HG02623 (cell line): ENCODE results near the gene NUP98.
"Not testable (repeated sequence)": the region's sequence is repeated elsewhere in the genome, so short reads cannot be mapped to it uniquely, and the experiment has no call there.

Source experiments
- ATAC-seq: cut with Tn5 transposase; IDR thresholded peaks from one replicate; pipeline ENCODE4 v1.9.1; 2021; ENCODE audit warnings: moderate library complexity; ENCODE audit not compliant: unreplicated experiment

The NUP98 gene

DNA sequence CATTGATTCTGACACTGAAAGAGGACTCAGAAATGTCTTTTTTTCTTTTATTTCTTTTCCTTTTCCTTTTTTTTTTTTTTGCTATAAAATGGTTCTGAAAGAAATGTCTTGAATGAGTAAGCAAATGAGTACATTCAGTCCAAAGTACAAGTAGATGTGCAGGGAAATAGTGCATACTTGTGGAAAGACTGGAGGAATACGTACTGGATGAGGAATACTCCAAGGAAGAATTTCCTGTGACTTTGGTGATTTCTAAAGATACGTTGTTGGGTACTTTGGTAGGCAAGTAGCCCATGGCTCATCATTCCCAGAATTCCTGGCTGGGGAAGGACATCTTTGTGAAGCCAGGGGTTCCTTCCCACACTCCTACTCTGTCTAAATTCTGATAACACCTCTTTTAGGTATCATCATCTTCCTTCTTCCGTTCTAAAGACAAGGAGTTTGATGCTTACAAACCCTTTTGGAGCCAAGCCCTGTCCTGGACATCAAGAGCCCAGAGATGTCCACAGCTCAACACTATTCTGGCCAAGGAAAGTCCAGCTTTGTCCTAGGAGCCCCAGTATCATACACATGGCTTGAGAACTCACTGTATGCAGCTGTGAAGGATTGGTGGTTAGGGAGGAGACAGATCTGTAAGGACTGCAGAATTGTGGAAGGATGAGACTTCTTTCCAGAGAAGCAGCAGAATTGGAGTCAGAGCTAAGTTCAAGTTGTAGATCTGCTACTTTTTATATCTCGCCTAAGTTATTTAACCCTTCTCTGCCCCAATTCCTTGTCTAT is 4.8 kb upstream of the NUP98 start:
- no peak for ATAC-seq

DNA sequence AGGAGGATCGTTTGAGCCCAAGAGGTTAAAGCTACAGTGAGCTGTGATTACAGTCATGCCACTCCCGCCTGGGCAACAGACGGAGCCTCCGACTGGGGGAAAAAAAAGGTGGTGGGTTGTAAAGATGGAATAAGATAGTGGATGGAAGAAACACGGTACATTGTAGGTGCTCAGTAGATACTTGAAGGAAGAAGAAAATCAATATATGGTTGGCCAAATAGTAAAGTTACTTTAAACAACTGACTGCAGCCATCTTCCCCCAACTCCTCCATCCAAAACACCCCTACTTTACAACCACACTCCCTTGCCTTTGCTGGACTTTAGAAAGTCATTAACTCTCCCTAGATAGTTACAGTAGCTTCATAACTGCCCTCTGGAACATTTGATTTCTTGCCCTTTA is 2.5 kb upstream of the NUP98 start:
- ATAC-seq: no peak

DNA sequence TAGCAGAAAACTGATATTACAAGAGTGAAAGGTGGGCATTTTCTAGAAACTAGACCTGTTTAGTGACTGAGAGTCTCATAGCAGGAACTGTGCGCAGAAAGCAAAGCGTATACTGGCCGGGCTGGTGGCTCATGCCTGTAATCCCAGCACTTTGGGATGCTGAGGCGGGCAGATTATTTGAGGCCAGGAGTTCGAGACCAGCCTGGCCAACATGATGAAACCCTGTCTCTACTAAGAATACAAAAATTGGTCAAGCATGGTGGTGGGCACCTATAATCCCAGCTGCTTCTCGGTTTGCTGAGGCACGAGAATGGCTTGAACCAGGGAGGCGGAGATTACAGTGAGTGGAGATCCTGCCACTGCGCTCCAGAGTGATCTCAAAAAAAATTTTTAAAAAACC is 1.8 kb upstream of the NUP98 start:
- no peak for ATAC-seq

DNA sequence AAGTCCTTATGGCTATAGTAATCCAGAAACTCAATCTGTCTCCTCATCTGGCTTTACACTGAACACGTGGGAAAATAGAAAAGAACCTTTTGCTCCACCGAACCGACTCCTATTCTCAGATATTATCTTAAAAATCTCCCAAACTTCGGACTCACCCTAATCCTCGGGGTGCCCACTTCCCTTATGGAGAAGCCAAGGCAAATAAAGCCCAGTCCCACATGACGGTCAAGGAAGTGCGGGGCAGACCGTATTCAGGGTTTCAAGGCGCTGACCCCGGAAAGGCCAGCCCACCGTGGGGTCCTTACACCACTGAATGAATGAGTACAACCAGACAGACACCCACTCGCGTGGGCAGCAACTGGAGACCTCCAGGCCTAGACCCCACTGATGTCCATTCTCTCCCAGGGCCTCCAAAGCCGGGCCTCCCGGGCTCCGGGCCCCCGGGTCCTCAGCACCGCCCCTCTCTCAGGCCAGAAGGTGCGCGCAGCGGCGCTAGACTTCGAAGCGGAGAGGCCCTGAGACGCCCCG is 489 bp downstream of the NUP98 start:
- ATAC-seq: peak; percentile 22

DNA sequence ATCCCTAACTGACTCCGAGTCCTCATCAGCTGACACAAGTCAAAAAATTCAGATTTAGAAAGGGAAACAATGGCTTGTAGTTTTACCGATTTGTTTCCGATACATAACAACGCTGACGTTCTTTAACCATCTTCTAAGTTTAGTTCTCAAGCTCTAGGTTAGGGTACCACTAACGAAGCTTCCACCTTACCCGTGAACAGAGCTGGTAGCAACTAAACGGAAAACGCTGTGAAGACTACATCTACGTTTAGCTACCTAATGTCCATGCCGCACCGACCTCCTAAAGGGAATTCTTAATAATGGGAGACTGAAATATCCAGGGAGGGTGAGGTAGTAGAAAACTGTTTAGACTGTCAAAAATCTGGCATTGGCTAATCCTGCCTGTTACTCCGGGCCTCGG is 1.0 kb downstream of the NUP98 start:
- ATAC-seq: no peak

DNA sequence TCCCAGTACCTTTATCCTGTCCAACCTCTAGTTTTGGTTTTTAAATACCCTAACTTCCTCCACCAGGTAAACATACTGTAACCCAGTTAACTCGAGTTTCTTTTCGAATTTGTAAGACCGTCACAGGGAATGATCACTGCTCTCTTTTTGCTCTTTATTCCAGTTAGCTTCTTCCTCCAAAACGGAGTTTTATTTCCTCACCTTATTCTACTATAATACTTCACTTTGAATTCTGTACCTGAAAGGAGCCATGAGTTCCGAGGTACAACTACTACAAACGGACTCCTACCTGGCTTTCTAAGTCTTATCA is 1.4 kb downstream of the NUP98 start:
- no peak for ATAC-seq

DNA sequence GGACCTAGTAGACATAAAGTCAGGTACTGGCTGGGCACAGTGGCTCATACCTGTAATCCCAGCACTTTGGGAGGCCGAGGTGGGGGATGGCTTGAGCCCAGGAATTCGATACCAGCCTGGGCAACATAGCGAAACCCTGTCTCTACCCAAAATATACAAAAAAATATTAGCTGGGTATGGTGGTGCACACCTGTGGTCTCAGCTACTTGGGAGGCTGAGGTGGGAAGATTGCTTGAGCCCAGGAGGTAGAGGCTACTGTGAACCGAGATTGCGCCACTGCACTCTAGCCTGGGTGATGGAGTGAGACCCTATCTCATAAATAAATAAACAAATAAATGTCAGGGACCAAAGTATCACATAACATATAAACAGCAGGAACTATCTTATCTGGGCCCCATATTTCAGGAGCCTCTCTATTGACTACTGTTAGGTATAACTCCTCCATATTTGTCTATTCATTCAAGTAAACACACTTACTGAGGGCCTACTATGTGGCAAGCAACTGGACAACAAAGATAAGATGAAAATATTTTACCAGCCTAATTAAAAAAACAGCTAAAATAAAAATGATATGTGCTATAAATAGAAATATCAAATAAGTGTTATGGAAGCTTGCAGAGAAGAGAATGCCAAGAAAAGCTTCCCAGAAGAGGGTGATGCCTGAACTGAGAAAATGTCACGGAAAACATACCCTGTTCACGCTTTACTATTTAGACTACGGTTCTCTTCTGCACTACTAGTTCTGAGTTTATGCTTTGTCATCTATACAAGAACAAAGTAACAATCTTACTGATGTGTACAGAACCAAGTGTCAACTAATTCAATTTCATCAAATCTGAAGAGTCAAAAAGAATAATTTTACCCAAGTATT is 2.0 kb downstream of the NUP98 start:
- ATAC-seq: no peak

DNA sequence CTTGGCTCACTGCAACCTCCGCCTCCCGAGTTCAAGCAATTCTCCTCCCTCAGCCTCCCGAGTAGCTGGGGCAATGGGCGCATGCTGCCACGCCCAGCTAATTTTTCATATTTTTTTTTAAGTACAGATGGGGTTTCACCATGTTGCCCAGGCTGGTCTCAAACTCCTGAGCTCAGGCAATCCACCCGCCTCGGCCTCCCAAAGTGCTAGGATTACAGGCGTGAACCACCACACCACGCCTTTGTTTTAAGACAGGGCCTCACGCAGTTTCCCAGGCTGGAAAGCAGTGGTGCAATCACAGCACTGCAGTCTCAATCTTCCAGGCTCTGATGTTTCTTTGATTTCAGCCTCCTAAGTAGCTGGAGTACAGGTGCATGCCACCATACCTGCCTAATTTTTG is 3.0 kb downstream of the NUP98 start:
- ATAC-seq: not testable (repeated sequence)

DNA sequence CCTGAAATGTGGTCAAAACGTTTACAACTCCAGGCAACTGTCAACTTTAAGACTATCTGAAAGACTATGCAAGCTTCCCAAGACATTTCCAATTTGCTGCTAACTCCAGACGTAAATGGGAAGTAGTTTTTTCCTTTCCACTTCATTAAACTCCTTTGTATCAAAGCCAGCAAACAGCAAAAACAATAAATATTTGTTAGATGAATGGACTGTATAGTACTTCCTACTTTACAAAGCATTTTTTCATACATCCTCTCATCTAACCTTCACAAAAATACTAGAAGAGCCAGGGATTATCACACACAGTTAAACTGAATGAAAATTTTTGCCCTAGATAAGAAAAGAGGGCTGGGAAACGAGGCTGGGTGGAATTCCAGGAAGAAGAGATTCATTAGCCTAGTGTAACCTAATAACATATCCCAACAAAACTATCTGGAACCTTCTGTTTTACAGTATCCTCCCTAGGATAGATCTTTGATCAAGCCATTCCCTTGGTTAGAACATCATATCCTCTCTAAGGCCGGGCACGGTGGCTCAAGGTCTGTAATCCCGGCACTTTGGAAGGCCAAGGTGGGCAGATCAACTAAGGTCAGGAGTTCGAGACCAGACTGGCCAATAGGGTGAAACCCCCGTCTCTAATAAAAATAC is 10.4 kb downstream of the NUP98 start:
- no peak for ATAC-seq

DNA sequence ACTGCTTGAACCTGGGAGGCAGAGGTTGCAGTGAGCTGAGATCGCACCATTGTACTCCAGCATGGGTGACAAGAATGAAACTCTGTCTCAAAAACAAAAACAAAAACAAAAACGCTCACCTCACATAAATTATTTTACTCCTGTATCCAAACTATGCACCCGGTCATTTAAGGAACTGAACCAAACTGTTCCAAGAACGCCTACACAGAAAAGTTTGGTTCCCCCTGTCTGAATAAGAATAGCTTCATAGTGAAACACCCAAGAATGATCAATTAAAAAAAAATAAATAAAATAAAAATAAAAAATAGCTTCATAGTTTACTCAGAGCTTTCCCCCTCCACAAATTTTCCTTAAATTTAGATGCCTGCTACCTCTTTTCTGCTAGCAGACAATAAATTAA is 13.7 kb downstream of the NUP98 start:
- no peak for ATAC-seq

DNA sequence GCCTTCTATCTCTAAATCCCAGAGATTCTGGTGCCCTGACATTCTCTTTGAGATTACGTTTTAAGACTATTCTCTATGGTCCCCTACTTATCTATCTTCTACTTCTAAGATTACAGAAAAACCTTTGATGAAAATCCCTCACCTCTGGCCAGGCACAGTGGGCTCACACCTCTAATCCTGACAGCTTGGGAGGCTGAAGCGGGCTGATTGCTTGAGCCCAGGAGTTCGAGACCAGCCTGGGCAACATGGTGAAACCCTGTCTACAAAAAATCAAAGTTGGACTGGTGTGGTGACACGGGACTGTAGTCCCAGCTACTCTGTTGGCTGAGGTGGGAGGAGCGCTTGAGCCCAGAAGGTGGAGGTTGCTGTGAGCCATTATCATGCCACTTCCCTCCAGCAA is 14.4 kb downstream of the NUP98 start:
- no peak for ATAC-seq

DNA sequence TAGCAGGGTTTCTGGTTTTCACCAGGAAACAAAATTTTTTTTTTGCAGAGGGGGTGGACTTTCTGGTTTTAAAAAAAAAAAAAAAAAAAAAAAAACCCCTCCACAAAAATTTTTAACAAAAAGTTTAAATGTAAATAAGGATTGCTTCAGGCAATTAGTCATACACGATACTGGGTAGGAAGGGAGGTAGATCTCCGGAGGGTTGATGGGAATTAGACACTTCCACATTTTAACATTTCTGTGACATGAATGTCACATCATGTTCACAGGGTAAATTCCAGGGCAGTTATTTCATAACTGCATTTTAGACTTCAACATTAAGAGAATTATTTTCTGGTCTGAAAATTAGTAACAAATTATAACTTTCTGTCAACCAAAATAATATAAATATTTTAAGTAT is 15.9 kb downstream of the NUP98 start:
- no peak for ATAC-seq

DNA sequence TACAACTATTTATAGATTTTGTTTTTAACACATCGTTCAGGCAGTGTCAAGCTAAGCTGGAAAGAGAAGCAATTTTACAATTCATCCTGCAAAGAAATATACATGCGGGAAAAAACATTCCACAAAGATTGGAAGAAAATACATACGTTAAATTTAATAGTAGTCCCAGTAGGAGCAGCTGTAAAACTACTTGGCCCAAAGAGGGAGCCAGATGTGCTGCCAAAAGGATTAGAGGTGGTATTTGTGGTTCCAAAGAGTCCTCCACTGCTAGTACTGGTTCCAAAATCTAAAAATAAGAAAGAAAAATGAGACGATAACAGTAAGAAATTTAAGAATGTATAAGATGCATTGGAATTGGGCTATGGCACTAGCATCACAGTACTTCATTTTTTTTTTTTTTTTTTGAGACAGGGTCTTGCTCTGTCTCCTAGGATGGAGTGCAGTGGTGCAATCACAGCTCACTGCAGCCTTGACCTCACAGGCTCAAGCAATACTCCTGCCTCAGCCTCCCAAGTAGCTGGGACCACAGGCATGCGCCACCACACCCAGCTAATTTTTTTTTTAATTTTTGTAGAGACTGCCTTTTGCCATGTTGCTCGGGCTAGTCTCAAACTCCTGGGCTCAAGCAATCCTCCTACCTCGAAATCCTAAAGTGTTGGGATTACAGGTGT is 21.5 kb downstream of the NUP98 start:
- no peak for ATAC-seq

DNA sequence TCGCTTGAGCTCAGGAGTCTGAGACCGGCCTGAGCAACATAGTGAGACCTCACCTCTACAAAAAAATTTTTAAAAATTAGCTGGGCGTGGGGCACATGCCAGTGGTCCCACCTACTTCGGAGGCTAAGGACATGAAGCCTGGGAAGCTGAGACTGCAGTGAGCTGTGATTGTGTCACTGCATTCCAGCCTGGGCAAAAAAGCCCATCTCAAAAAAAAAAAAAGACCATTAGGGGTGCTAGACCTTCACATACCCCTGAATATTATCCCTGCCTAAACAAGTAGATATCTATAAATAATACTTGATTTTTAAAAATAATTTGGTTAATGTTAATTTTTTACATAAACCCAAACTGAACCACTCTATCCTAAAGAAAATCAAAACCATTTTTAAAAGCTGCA is 24.2 kb downstream of the NUP98 start:
- ATAC-seq: no peak

DNA sequence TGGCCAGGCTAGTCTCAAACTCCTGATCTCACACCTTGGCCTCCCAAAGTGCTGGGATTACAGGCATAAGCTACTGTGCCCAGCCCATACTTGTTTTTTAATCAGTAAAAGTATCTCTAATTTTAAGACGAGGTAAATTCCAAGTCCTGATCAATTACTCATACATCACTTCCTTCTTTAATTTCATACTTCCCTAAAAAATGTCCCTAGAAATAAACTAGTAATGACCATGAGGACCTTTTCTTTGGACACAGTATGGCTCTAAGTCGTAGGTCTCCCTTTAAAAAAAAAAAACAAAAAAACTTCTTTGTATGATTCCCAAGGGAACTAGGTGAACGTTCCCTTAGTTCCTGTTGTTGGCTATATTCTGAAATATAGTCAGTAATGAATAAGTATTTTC is 29.8 kb downstream of the NUP98 start:
- no peak for ATAC-seq

DNA sequence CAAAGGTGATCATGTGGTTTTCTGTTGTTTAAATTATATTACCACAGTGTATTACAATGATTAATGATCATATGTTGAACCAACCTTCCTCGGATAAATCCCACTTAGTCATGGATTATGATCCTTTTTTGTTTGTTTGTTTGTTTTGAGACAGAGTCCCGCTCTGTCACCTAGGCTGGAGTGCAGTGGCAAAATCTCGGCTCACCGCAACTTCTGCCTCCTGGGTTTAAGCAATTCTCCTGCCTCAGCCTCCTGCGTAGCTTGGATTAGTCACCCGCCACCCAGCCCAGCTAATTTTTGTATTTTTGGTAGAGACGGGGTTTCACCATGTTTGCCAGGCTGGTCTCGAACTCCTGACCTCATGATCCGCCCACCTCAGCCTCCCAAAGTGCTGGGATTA is 30.5 kb downstream of the NUP98 start:
- ATAC-seq: not testable (repeated sequence)

DNA sequence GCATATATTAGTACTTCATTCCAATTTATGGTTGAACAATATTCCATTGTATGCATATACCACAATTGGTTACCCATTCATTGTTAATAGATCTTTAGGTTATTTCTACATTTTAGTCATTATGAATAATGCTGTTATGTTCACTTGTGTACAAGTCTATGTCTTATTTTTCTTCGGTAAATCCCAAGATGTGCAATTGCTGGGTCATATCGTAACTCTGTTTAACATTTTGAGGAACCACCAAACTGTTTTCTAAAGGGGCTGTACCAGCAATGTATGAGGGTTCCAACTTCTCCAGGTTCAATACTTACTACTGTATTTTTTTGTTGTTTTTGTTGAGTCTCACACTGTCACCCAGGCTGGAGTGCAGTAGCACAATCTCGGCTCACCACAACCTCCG is 33.1 kb downstream of the NUP98 start:
- no peak for ATAC-seq

DNA sequence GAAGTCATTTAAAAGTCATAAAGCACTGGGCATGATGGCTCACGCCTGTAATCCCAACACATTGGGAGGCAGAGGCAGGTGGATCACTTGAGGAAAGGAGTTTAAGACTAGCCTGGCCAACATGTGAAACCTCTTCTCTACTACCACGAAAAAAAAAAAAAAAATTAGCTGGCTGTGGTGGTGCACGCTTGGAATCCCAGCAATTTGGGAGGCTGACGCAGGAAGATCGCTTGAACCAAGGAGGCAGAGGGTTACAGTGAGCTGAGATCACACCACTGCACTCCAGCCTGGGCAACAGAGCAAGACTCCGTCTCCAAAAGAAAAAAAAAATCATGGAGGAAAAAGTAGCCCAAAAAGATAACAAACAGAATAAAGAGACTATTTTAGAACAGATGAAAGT is 42.2 kb downstream of the NUP98 start:
- ATAC-seq: no peak

DNA sequence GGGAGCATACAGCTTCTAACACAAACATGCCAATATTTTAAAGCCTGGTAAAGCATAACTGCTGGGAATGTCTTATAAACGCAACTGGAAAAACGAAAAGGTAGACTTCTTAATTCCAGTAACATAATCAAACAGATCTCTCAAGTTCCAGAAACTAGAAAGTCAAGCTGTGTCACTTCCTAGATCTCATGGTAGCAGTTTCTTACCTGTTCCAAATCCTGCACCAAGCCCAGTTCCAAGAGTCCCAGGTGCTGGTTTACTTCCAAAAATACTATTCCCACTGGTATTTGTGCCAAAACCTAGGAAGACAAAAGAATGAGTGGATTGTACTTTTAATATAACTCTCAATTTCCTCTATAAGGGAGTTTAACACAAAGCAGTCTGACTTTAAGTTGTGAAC is 44.2 kb downstream of the NUP98 start:
- no peak for ATAC-seq

DNA sequence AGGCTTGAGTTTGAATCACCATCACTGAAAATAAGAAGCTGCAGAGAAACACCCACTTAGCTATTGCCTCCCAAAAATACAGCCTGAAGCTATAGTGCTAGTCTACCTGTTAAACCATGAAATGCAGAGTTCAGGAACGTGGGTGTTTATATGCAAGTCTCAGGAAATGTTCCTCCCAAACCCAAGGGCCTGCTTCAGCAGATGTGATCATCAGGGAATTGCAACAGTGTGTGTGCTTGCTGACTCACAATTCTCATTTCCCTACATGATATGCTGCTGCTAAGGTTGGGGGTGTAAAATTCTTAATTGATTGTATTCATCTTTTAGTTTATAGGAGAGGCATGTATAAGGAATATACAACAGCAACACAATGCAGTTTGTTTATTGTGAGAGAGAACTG is 49.6 kb downstream of the NUP98 start:
- ATAC-seq: no peak

DNA sequence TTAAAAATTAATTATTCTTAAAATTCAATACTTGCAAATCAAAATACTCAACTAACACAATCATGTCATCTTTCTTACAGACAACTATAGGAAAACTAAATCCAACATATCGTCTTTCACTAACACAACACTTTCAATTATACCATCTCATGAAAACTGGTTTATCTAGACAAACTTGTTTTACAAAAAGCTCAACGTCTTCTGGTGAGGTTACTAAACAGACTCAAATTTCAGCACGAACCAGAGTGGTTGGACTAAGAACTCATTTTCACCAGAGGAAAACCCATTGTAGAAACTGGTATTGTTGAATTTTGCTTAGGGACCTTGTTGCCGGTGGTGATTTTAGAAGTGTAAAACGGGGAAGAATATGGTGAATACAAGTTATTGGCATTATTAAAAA is 52.2 kb downstream of the NUP98 start:
- no peak for ATAC-seq
